Kidney tubule cell (primary cell): Measurements from ENCODE around the gene MYL12A.

Experiments
- DNase-seq: peaks from one replicate; pipeline ENCODE4 v3.0.0-alpha.2; 2018; ENCODE audit warnings: low spot score

MYL12A gene

GRCh38 chr18:3225588-3225987 lies 22.0 kb upstream of the MYL12A start:
- DNase-seq, result no peak

- no peak for DNase-seq
Observed at GRCh38 chr18:3226048-3226447, 21.6 kb upstream of the MYL12A start.

- no peak for DNase-seq
Observed at GRCh38 chr18:3230401-3231334, 16.9 kb upstream of the MYL12A start.

GRCh38 chr18:3233004-3233403 lies 14.6 kb upstream of the MYL12A start:
- DNase-seq, result no peak

- DNase-seq, result no peak
Observed at GRCh38 chr18:3233433-3234168, 14.0 kb upstream of the MYL12A start.

GRCh38 chr18:3234457-3234856 lies 13.1 kb upstream of the MYL12A start:
- DNase-seq, result no peak

GRCh38 chr18:3235846-3236245 lies 11.8 kb upstream of the MYL12A start:
- DNase-seq, result no peak

- no peak for DNase-seq
Observed at GRCh38 chr18:3236470-3236869, 11.1 kb upstream of the MYL12A start.

- no peak for DNase-seq
Observed at GRCh38 chr18:3238742-3239141, 8.9 kb upstream of the MYL12A start.

GRCh38 chr18:3245185-3245564 lies 2.4 kb upstream of the MYL12A start:
- no peak for DNase-seq

GRCh38 chr18:3245853-3246634 lies 1.6 kb upstream of the MYL12A start:
- DNase-seq, result peak; percentile 94

- DNase-seq, result no peak
Observed at GRCh38 chr18:3246635-3247239, 864 bp upstream of the MYL12A start.

- no peak for DNase-seq
Observed at GRCh38 chr18:3248062-3248657, 559 bp downstream of the MYL12A start.

GRCh38 chr18:3248658-3249359 lies 1.2 kb downstream of the MYL12A start:
- peak; percentile 76 for DNase-seq

GRCh38 chr18:3250237-3251107 lies 2.9 kb downstream of the MYL12A start:
- peak; percentile 83 for DNase-seq

GRCh38 chr18:3251249-3251962 lies 3.8 kb downstream of the MYL12A start:
- DNase-seq, result peak; percentile 30

- DNase-seq, result no peak
Observed at GRCh38 chr18:3251963-3252277, 4.3 kb downstream of the MYL12A start.

GRCh38 chr18:3252843-3253242 lies 5.2 kb downstream of the MYL12A start:
- no peak for DNase-seq

- DNase-seq, result no peak
Observed at GRCh38 chr18:3254725-3255124, 7.1 kb downstream of the MYL12A start.
